ENCODE results near the gene EP400.
"Not testable (repeated sequence)": the region's sequence is repeated elsewhere in the genome, so short reads cannot be mapped to it uniquely, and the experiment has no call there.

The EP400 gene

DNA sequence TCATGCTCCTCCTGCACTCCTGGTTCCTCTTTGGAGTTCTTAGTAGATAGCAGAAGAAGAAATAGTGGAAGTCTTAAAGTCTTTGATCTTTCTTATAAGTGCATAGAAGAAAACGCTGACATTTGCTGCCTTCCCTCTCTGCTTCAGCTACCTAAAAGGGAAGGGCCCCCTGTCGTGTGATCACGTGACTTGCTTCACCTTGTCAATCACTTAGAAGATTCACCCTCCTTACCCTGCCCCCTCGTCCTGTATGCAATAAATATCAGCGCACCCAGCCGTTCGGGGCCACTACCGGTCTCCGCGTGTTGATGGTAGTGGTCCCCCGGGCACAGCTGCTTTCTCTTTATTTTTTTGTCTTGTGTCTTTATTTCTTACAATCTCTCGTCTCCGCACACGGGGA is 153.3 kb downstream of the EP400 start:
- FAIRE-seq; DNase-seq (ENCODE audit: extremely low spot score, insufficient read length, low read depth): not testable (repeated sequence)

DNA sequence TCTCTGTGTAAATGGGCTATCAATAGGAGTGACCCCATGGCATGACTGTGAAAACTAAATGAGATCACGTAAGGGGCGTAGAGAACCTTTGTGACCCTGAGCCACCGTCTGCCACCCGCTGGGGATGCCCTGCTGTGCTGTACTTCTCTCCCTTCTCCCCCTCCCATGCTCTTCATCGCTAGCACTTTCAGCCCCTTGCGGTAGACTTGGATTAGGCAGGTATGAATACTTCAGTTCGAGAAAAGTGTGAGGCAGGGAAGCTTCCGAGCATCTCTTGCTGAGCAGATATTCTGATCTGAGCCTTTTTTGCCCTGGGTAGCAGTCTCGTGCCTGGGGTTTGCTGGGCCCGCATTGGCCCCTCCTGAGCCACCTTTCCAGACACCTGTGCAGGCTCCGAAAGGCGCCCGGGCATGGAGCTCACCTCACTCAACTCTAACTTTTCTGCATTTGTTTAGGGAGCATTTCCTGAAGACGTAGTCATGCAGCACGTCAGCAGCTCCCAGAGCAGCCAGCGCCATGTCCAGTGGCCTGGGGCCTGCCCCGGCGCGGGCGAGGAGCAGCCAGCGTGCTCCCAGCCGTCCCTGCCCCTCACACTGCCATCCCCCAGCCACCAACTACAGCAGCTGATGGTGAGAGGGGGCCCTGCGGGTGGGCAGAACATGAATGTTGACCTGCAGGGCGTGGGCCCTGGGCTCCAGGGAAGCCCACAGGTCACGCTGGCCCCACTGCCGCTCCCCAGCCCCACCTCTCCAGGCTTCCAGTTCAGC is 154.0 kb downstream of the EP400 start:
- DNase-seq (ENCODE audit: extremely low spot score, insufficient read length, low read depth) = no peak
- no peak for FAIRE-seq

DNA sequence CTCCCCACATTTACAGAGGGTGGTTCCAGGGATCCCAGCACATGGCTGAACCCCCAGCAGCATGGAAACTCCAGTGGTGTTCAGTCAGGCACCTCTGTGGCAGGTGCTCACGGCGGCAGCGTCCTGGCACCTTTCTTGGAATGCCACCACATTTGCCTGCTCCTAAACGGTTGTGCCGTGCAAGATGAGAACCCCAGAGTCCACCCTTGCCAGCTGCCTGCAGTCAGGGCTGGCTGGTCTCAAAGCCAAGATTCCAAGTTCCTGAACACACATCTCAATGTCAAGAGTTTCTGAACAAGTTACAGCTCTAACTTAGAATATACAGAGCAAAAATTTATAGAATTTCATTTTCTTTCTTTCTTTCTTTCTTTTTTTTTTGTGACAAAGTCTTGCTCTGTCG is 155.7 kb downstream of the EP400 start:
- FAIRE-seq (no peak), DNase-seq (ENCODE audit: extremely low spot score, insufficient read length, low read depth) (no peak)

DNA sequence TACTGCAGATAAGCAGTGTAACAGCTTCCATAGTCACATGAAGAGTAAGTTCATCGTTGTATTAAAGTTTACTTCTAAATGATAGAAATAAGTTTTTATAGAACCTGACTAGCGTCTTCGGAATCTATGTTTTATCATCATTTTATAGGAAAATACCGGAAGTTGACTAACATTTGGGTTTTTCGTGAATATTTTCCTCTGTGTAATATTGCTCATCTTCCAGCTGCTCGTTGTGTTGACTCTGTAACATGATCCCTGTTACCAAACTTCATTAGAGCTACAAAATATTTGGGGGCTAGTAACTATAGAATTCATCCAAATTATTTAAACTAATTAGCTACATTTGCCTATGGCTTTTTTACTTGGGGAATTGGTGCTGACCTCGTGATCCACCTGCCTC is 157.2 kb downstream of the EP400 start:
- FAIRE-seq (no peak), DNase-seq (ENCODE audit: extremely low spot score, insufficient read length, low read depth) (no peak)

DNA sequence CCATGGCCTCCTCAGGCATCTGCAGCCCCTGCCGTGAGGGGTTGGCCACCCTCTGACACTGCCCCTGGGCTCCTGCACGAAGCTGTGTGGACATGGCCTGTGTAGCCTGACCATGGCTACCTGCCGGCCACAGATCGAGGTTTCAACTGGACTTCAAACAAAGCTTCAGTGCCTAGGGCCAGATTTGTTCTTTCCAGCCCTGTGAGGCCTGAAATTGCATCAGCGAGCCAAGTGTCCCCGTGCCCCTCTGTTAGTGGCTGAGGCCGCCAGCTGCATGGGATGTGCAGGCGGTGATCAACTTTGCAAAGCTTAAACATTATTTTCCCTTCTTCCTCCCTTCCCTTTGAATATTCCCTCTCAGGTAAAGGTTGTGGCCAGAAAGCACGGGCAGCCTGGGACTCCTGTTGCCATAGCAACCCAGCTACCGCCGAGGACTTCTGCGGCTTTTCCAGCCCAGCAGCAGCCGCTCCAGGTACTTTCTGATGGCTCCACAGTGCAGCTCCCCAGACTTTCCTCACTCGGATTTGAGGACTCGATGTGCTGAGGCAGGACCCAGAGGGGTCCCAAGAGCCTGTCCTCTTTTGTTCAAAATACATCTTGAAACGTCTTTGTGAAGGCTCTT is 158.6 kb downstream of the EP400 start:
- no peak for FAIRE-seq
- DNase-seq (ENCODE audit: extremely low spot score, insufficient read length, low read depth) = no peak

DNA sequence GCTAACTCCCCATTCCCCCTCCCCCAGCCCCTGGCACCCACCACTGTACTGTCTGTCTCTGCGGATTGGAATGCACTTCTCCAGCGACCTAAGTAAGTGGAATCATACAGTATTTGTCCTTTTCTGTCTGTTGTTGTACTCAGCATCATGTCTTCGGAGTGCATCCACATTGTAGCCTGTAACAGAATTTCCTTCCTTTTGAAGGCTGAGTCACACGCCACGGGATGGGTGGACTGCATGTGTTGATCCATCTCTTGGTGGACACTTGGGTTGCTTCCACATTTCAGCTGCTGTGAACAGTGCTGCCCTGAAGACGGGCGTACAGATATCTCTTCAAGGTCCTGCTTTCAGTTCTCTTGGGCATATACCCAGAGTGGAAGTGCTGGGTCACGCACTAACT is 160.0 kb downstream of the EP400 start:
- FAIRE-seq (no peak), DNase-seq (ENCODE audit: extremely low spot score, insufficient read length, low read depth) (no peak)

DNA sequence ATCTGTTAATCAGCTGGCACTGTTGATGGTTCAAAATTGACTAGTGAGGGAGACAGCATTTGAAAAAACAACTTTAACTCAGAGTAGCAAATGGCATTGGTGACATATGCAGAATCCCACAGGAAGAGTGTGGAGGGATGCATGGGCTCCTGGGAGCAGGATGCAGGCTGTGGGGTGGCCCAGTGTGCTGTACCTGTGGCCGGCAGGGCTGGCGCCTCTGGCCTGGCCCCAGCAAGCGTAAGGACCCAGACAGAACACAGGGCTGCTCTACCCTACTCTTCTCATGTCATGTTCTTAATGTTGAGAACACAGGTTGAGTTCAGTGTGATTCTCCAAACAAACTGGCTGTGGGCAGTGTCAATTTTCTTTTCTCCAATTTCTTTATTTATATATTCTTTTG is 160.9 kb downstream of the EP400 start:
- DNase-seq (ENCODE audit: extremely low spot score, insufficient read length, low read depth) (no peak), FAIRE-seq (no peak)

DNA sequence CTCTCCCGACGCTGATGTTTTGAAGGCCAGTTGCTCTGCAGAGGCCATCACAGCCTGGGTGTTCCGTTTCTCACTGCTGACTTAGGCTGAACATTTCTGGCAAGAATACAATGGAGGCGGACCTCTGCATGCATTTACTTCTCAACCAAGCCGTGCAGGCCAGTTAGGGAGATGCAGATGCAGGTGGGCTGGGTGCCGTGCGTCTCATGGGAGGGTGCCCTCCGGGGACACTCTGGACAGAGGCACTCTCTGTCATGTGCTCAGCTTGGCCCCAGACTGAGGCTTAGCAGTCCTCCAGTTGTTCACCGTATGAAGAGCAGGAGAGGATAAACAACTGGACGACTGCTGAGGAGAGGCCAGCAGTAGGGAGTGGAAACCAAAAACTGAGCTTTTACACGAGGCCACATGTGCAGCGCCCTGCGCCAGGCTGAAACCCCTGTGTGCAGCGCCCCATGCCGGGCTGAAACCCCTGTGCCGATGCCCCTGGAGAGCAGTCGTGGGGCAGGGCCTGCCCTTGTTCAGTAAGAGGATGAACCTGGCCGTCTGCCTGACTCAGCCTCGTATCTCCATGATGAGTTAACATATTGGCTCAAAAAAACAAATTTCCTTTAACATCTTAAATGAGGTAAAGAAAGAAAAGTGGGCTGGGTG is 162.0 kb downstream of the EP400 start:
- FAIRE-seq (no peak), DNase-seq (ENCODE audit: extremely low spot score, insufficient read length, low read depth) (no peak)

DNA sequence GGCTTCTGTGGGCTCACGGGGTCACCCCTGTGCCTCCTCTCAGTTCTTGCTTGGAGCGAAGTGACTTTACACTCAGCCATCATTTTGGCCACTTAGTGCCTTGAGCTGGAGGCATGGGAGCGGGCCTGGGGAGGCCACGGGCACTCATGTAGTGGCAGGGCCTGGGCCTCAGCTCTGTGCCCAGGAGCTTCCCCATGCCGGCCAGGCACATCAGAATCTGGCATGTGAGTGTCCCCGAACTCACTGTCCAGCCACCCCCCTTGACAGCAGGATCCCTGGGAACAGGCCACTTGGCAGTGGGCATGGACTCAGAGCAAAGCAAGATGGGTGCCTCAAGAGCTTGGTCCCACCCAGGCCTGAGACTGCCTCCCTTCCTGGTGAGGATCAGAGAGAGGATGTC is 164.9 kb downstream of the EP400 start:
- no peak for DNase-seq (ENCODE audit: extremely low spot score, insufficient read length, low read depth)
- no peak for FAIRE-seq

DNA sequence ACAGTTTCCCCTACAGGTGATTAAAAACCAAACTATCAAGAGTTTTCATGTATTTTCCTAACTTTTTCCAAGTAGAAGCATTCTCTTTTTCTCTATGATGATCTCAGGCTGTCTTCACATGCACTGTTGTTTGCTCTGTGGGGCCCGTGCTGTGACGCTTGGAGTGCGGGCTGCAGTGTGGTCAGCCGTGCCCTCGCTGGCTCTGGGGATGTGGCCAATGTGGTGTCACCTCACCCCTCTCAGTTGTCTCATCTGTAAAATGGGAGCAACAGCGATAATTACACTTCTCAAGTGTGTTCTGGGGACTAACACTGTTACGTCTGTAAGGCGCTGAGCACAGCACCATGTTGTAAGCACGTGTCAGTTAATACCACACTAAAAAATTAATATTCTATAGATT is 165.8 kb downstream of the EP400 start:
- DNase-seq (ENCODE audit: extremely low spot score, insufficient read length, low read depth) (no peak), FAIRE-seq (no peak)

DNA sequence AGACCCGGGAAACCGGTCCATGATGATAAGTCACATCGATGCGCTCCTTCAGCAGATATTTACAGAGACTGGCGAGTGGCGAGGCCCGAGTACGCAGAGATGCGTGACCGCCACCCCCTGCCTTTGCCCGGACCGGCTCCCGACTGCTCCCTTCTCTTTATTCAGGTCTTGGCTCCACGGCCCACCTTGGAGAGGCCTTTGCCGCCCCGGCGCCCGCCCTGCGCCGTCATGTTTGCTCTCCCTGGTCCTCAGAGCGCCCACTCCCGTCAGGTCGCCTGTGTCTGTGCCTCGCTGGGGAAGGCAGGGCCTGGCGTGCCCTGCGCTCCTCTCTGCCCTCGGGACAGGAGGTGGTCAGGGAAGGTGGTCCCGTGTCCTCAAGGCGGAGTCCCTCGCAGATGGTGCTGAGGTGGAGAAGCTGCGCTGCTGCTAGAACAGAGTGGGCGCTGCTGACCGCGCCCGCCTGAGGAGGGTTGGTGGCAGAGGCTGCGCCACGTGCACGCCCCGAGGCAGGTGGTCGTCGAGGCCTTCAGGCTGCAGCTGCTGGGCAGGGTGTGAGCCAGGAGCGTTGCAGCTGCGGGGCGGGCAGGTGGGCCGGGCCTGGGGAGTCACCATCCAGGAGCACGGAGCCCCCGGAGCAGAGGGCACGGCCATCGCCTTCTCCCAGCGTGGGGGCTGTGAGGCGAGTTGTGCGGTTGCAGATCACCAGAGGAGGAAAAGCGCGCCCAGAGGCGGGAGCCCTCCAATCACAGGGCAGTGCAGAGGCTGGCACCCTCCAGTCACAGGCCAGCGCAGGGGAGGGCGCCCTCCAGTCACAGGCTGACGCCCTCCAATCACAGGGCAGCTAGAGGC is 167.2 kb downstream of the EP400 start:
- no peak for DNase-seq (ENCODE audit: extremely low spot score, insufficient read length, low read depth)
- no peak for FAIRE-seq

DNA sequence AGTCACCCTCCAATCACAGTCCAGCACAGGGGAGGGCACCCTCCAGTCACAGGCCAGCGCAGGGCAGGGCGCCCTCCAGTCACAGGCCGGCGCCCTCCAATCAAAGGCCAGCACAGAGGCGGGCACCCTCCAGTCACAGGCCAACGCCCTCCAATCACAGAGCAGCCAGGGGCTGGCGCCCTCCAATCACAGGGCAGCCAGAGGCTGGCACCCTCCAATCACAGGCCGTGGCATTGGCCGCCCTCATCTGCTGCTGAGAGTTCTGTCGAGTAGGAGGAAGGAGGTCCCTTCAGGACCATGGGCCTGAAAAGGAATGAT is 167.8 kb downstream of the EP400 start:
- FAIRE-seq (no peak), DNase-seq (ENCODE audit: extremely low spot score, insufficient read length, low read depth) (no peak)

DNA sequence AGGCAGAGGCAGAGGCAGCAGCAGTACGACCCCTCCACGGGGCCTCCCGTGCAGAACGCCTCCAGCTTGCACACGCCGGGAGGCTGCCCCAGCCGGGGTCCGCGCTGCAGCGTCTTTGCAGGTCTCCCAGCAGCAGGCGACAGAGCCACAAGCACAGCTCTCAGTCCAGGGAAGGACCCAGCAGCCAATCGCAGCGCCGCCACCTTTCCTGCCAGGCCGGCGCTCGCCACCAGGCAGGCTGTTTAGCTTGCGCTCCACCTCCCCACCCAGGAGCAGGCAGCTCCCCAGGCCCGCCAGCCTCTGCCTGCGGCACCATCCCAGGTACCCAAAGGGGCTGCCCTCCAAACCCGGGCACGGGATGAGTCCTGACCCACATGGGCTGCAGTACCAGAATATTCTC is 169.1 kb downstream of the EP400 start:
- no peak for FAIRE-seq
- DNase-seq (ENCODE audit: extremely low spot score, insufficient read length, low read depth) = no peak

DNA sequence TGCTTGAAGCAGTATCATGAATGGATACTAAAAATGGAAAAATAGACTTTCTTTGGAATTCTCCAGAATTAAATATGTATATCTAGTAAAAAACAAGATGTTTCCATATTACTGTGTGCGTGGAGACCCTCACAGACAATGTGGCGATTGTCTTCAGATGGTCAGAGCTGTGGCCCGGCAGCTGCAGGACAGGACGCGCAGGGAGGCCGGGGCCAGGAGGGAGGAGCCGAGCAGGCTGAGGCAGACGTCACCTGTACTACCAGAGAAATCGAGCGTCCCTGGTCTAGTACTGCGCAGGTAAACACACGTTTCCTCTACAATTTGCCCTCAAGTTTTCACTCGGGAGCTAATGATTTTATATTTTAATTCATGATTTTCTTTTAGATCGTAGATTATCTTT is 171.5 kb downstream of the EP400 start:
- FAIRE-seq = no peak
- DNase-seq (ENCODE audit: extremely low spot score, insufficient read length, low read depth) = no peak

DNA sequence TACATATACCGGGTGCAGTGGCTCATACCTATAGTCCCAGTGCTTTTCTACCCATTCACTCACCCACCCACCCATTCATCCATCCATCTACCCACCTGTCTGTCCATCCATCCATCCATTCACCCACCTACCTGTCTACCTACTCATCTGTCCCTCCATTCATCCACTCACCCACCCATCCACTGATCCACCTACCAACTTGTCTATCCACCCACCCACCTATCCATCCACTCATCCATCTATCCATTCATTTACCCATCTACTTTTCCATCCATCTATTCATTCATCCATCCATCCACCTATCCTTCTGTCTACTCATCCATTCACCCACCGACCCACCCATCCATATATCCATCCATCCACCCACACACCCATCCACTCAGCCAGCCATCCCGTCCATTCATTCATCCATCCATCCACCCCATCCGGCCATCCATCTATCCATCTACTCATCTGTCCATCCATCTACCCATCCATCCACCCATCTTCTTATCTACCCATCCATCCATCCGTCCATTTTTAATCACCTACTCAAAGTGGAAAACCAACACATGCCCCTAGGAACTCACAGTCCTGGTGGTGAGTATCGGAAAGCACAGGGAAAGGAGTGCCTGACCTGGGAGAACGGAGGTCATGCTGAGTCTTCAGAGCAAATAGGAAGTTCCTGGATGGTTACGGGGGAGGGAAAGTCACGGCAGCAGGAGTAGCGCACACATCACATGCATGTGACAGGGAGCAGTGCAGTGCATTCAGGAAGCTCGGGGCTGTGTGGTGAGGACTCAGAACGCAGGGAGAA is 174.4 kb downstream of the EP400 start:
- no peak for FAIRE-seq
- DNase-seq (ENCODE audit: extremely low spot score, insufficient read length, low read depth) = no peak

DNA sequence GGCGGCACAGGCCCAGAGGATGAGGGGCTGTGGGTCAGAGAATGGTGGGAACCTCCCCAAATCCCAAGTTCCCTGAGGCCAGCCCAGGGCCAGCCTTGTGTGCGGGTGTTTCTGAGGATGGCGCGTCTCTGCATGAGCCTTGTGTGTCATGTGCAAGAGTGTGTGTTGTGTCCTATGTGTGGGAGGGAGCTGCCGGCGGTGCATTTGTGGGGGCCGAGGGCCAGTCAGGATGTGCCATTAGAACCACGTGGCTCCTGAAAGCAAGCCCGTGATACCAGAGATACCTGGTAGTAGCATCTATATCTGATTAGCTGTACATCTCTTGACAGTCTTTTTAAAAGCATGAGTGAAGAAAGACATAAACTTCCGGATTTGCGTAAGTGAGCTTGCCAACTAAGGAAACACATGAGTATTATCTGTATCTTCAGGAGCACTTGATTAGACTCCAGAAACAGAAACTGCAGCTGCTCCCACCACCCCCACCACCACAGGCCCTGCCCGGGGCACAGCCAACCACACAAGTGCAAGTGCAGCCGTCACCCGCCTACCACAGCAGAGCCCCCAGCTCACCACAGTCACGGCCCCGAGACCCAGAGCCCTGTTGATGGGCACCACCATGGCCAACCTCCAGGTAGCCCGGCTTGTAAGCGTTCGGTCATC is 175.2 kb downstream of the EP400 start:
- no peak for FAIRE-seq
- no peak for DNase-seq (ENCODE audit: extremely low spot score, insufficient read length, low read depth)

DNA sequence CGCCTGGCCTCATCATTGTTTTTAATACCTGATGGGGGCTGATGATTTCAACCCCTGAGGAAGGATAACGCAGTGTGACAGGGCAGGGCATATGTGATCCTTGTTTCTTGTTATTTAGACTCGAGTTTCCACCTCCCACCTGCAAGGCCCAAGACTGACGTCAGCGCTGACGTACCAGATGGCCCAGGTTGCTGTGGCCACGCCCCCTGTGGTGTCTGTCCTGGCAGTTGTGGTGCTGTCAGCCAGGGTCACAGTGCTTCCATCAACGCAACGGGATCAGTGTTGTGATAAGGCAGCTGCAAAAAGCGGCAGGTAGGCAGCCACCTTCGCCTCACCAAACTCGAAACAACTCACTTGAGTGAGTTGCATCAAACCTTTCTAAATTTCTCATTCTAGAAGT is 176.0 kb downstream of the EP400 start:
- DNase-seq (ENCODE audit: extremely low spot score, insufficient read length, low read depth) = no peak
- FAIRE-seq = no peak

DNA sequence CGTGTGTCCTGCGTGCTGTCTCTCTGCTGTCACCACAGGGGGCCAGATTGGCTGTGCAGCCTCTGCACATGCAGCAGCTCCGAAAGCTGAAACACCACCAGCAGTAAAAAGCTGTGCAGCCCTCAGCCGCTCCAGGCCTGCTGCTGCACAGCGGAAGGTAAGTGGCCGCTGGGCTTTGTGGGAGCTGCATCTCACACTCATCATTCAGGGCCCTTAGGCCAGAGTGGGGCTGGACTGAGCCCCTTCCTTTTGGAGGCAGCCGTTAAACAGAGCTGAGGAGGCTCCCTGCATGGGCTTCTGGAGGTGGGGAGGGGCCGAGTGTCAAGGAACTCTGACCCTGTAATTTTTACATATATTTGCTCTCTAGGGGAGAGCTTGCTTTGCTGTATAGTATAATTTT is 177.3 kb downstream of the EP400 start:
- FAIRE-seq = no peak
- DNase-seq (ENCODE audit: extremely low spot score, insufficient read length, low read depth) = no peak

DNA sequence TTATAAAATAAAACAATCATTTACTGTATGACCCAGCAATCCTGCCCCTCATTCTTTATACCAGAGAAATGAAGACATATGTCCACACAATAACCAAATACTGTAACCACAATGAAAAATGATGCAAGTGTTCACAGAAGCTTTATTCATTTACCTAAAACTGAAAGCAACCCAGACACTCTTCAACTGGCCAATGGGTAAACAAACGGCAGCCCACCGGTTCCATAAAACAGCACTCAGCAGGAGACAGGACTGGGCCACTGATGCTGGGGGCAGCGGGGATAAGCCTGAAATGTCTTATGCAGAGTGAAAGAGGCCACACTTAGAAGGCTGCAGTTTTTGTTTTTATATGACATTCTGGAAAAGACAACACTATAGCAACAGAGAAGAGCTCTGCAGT is 179.3 kb downstream of the EP400 start:
- FAIRE-seq = no peak

DNA sequence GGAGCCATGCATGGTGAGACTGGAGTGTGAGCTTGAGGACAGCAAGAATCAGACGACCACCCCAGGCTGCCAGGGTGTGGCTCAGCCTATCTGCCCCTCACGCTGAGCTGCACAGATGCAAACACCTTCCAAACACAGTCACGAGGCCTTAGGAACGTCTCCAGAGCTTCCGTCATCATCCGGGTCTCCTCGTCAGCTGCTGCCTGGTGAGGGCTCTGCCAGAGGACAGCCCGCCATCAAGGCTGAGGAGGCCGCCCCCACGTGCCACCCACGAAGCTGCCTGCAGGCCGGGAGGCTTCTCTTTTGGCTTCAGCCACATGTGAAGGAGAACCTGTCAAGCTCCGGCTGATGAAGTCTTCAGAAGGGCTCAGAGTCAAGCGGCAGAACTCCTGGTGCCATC is 180.9 kb downstream of the EP400 start:
- DNase-seq (ENCODE audit: extremely low spot score, insufficient read length, low read depth) (no peak), FAIRE-seq (no peak)

More for the DNA sequence above, 179.3 kb downstream of the EP400 start:
- DNase-seq (ENCODE audit: extremely low spot score, insufficient read length, low read depth) = no peak
